ENCODE data around the gene LSAMP.

GRCh38 chr3:116087426-116087825, 357.9 kb downstream of the LSAMP start:
- TF ChIP-seq, protein P1, sequence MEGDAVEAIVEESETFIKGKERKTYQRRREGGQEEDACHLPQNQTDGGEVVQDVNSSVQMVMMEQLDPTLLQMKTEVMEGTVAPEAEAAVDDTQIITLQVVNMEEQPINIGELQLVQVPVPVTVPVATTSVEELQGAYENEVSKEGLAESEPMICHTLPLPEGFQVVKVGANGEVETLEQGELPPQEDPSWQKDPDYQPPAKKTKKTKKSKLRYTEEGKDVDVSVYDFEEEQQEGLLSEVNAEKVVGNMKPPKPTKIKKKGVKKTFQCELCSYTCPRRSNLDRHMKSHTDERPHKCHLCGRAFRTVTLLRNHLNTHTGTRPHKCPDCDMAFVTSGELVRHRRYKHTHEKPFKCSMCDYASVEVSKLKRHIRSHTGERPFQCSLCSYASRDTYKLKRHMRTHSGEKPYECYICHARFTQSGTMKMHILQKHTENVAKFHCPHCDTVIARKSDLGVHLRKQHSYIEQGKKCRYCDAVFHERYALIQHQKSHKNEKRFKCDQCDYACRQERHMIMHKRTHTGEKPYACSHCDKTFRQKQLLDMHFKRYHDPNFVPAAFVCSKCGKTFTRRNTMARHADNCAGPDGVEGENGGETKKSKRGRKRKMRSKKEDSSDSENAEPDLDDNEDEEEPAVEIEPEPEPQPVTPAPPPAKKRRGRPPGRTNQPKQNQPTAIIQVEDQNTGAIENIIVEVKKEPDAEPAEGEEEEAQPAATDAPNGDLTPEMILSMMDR (IDR thresholded peaks at IDR 0.05; ENCODE audit: extremely low read depth in 1 of 2, insufficient read depth in 1 of 2, low read depth in 1 of 2, low read length in 2 of 2): no peak
- TF ChIP-seq JUN (IDR thresholded peaks at IDR 0.05; ENCODE audit: borderline replicate concordance, insufficient read depth, insufficient read length, low read depth): no peak
